Upper lobe of left lung (tissue), 6 donors: ENCODE data around the gene SLC12A1. TPM values are rescaled to one million over a fixed set of nuclear protein-coding genes. Genes with fewer than 3 reads are reported as not detected.

ENCODE experiments used
- ATAC-seq, 2 donors: fragments of 200-7000 bp; cut with Tn5 transposase; one replicate each; pipeline ENCODE4 v1.9.1; 2022; ENCODE audit warnings: mild to moderate bottlenecking in 2 of 2, moderate library complexity in 2 of 2; ENCODE audit not compliant: low FRiP score in 2 of 2
- DNase-seq, 2 donors: peaks; one replicate each; pipeline ENCODE4 v3.0.0-alpha.2; 2019 to 2020
- H3K27ac ChIP-seq, 4 donors: fragments of 200-600 bp; sonication (generic); one replicate each; pipeline ENCODE4 v1.5.1; 2016 to 2019
- H3K27me3 ChIP-seq, 4 donors: fragments of 200-600 bp; sonication (generic); one replicate each; pipeline ENCODE4 v1.5.1; 2017 to 2019
- H3K36me3 ChIP-seq, 4 donors: fragments of 200-600 bp; sonication (generic); one replicate each; pipeline ENCODE4 v1.5.1; 2016 to 2019
- H3K4me1 ChIP-seq, 4 donors: fragments of 200-600 bp; sonication (generic); one replicate each; pipeline ENCODE4 v1.5.1; 2018 to 2019
- H3K4me3 ChIP-seq, 4 donors: fragments of 200-600 bp; sonication (generic); one replicate each; pipeline ENCODE4 v1.5.1; 2017 to 2019; ENCODE audit warnings: mild to moderate bottlenecking in 2 of 4, moderate library complexity in 1 of 4
- H3K9me3 ChIP-seq, 4 donors: fragments of 200-600 bp; sonication (generic); one replicate each; pipeline ENCODE4 v1.5.1; 2018 to 2019
- EP300 ChIP-seq, 4 donors: sonication (generic); formaldehyde crosslinking; IDR thresholded peaks; one replicate each; pipeline ENCODE4 v1.5.1; 2017; ENCODE audit warnings: antibody characterized with exemption in 4 of 4, control low read depth in 2 of 4
- POLR2A ChIP-seq, 4 donors: fragments of 450-650 bp; IDR thresholded peaks; one replicate each; pipeline ENCODE4 v1.5.1; 2016 to 2017; ENCODE audit warnings: antibody characterized with exemption in 4 of 4, mild to moderate bottlenecking in 2 of 4
- POLR2AphosphoS5 ChIP-seq, 2 donors: sonication (generic); formaldehyde crosslinking; IDR thresholded peaks; one replicate each; pipeline ENCODE4 v1.5.1; 2017; ENCODE audit warnings: antibody characterized with exemption in 2 of 2
- WGBS, 2 donors: methylation state at CpG; one replicate each; pipeline ENCODE4 v1.1.5; 2017 to 2018; 5-methylcytosine and 5-hydroxymethylcytosine counted together
- total RNA-seq, 6 donors: library from RNA; depleted of rRNA in 4 of 6; stranded (reverse); fragments of >200 nt in 4 of 6; gene quantifications; one replicate each; pipeline versions ENCODE4 v1.1.0 to v1.2.1, GENCODE V29; 2016 to 2021
- TF ChIP-seq, protein P1 (sequence below), 6 experiments: fragments of 450-650 bp in 4 of 6; fragments of 200-600 bp in 2 of 6; sonication (generic) in 2 of 6; IDR thresholded peaks; one replicate each; pipeline ENCODE4 v1.5.1; 2016 to 2019; ENCODE audit warnings: antibody characterized with exemption in 6 of 6
- donor health status: DM: no; HTN: no; CAD: no; lungs with moderate emphysema.
- donor health status: DM: no; HTN: yes; CAD: no; lungs with severe emphysema.

SLC12A1 gene
- total RNA-seq, 6 donors from 2014 or later, result not detected

DNA sequence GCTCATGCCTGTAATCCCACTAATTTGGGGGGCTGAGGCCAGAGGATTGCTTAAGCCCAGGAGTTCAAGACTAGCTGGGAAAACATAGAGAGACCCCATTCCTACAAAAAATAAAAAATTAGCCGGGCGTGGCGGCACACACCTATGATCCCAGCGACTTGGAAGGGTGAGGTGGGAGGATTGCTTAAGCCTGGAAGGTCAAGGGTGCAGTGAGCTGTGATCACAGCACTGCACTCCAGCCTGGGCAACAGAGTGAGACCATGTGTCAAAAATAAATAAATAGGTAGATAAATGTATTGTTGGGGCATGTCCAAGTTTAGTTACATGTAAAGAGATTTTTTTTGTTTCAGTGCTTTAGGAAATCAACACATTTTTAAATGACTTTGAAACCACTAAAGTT lies 36.4 kb downstream of the SLC12A1 start:
- Histone ChIP-seq H3K27me3 (no peaks in the 10 kb centered on the region), H3K27ac (no peak overlapping the region), H3K36me3 (no peaks in the 10 kb centered on the region), H3K4me1 (no peaks in the 10 kb centered on the region), H3K4me3 (no peak overlapping the region), H3K9me3 (no peaks in the 10 kb centered on the region)
- 89 to 90% methylated on average over 4 of the region's 4 CpGs for WGBS, 2 donors
- no peak for ATAC-seq
- no peak for DNase-seq
- TF ChIP-seq, protein P1, sequence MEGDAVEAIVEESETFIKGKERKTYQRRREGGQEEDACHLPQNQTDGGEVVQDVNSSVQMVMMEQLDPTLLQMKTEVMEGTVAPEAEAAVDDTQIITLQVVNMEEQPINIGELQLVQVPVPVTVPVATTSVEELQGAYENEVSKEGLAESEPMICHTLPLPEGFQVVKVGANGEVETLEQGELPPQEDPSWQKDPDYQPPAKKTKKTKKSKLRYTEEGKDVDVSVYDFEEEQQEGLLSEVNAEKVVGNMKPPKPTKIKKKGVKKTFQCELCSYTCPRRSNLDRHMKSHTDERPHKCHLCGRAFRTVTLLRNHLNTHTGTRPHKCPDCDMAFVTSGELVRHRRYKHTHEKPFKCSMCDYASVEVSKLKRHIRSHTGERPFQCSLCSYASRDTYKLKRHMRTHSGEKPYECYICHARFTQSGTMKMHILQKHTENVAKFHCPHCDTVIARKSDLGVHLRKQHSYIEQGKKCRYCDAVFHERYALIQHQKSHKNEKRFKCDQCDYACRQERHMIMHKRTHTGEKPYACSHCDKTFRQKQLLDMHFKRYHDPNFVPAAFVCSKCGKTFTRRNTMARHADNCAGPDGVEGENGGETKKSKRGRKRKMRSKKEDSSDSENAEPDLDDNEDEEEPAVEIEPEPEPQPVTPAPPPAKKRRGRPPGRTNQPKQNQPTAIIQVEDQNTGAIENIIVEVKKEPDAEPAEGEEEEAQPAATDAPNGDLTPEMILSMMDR (IDR thresholded peaks at IDR 0.05), result no peak
- no peak for TF ChIP-seq EP300 (IDR thresholded peaks at IDR 0.05)
- TF ChIP-seq POLR2A (IDR thresholded peaks at IDR 0.05), result no peak
- no peak for TF ChIP-seq POLR2AphosphoS5 (IDR thresholded peaks at IDR 0.05)

DNA sequence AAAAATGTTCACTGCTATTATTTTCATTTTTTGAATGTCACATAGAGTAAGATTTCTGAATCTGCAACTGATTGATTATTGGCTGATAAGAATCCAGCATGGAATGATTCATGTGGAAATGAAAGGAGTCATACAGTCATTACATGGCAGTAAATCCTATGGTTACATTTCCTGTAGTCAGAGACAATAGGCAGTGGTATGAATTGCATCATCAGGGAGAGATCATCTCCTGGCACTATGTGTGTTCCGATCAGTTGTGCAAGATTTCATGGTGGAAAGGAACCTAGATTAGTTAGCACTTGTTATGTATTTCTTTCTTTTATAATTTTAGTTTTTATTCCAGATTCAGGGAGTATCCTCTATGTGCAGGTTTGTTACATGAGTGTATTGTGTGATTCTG lies 38.8 kb downstream of the SLC12A1 start:
- no peaks in the 10 kb centered on the region for H3K4me1 ChIP-seq
- ATAC-seq, result no peak

DNA sequence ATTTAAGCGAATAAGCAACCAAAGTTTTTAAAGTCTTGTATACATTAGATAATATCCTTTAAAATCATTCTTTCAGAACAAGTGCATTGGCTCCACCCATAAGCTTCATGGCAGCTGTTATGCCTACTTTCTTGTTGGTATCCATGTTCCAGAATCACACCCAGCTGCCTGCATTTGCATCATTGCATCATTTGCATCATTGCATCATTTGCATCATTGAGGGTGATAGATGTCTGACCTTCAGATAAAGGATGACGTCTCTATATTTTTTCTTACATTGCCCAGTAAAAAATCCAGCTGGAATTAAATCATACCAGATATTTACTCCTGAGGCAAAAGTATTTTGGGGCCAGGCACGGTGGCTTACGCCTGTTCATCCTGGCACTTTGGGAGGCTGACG lies 42.3 kb downstream of the SLC12A1 start:
- ATAC-seq (no peak), DNase-seq (no peak)
- Histone ChIP-seq H3K4me1 (no peaks in the 10 kb centered on the region), H3K9me3 (no peaks in the 10 kb centered on the region), H3K36me3 (no peaks in the 10 kb centered on the region), H3K27ac (no peak overlapping the region), H3K4me3 (no peak overlapping the region), H3K27me3 (no peaks in the 10 kb centered on the region)
- no peak for TF ChIP-seq EP300 (IDR thresholded peaks at IDR 0.05)
- no peak for TF ChIP-seq POLR2A (IDR thresholded peaks at IDR 0.05)
- TF ChIP-seq, protein P1 (IDR thresholded peaks at IDR 0.05), result no peak
- WGBS, 2 donors, result 88 to 89% methylated on average over 5 of the region's 5 CpGs

More for the DNA sequence above, 38.8 kb downstream of the SLC12A1 start:
- 80 to 92% methylated on average over 1 of the region's 1 CpG for WGBS, 2 donors
- Histone ChIP-seq H3K27me3 (no peaks in the 10 kb centered on the region), H3K36me3 (no peaks in the 10 kb centered on the region), H3K4me3 (no peak overlapping the region), H3K27ac (no peak overlapping the region), H3K9me3 (no peaks in the 10 kb centered on the region)
- DNase-seq, result no peak
- no peak for TF ChIP-seq POLR2A (IDR thresholded peaks at IDR 0.05)
- TF ChIP-seq, protein P1 (IDR thresholded peaks at IDR 0.05), result no peak
- no peak for TF ChIP-seq POLR2AphosphoS5 (IDR thresholded peaks at IDR 0.05)
- TF ChIP-seq EP300 (IDR thresholded peaks at IDR 0.05), result no peak

DNA sequence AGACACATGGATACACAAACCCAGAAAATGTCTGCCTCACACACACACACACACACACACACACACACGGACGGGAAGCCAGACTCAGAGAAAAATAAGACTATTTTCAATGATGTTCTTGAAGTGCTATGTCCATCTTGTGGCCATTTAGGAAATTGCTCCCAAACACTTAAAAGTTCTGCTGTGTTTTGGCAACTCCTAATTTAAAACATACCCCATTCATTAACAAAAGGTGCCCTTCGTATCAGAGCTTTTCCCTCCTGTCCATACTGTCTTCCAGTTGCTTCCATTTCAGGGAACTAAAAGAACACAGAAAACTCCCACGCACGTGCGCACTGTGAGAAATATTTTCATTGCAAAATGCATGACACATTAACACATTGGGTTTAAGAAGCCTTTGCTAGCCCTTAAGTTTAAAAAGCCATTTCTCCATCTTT lies 44.6 kb downstream of the SLC12A1 start:
- no peak for TF ChIP-seq POLR2A (IDR thresholded peaks at IDR 0.05)
- TF ChIP-seq POLR2AphosphoS5 (IDR thresholded peaks at IDR 0.05), result no peak
- no peak for TF ChIP-seq EP300 (IDR thresholded peaks at IDR 0.05)
- TF ChIP-seq, protein P1 (IDR thresholded peaks at IDR 0.05), result peak; percentile 33 to 73 (median 56)
- Histone ChIP-seq H3K4me3 (no peak overlapping the region), H3K36me3 (no peaks in the 10 kb centered on the region), H3K27me3 (no peaks in the 10 kb centered on the region), H3K9me3 (no peaks in the 10 kb centered on the region), H3K4me1 (no peaks in the 10 kb centered on the region), H3K27ac (no peak overlapping the region)
- DNase-seq, result no peak
- ATAC-seq, result peak in 1 of 2 donors; percentile 71
- 39 to 43% methylated on average over 6 of the region's 6 CpGs for WGBS, 2 donors

DNA sequence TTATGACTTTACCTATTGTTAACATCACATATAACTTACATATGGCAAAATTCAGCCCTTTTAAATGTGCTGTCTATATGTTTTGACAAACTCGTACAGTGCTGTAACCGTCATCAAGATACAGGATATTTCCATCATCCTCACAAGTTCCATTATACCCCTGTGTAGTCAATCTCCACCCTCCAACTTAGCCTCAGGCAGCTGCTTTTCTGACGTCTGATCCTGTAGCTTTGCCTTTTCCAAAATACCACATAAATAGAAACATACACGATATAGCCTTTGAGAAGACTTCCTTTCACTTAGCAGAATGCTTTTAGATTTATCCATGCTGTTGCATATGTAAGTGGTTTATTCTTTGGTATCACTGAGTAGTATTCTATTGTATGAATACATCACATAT lies 47.1 kb downstream of the SLC12A1 start:
- Histone ChIP-seq H3K9me3 (no peaks in the 10 kb centered on the region), H3K4me1 (no peaks in the 10 kb centered on the region), H3K27me3 (no peaks in the 10 kb centered on the region), H3K27ac (no peak overlapping the region), H3K36me3 (no peaks in the 10 kb centered on the region), H3K4me3 (no peak overlapping the region)
- TF ChIP-seq POLR2A (IDR thresholded peaks at IDR 0.05) (no peak), EP300 (IDR thresholded peaks at IDR 0.05) (no peak), POLR2AphosphoS5 (IDR thresholded peaks at IDR 0.05) (no peak)
- TF ChIP-seq, protein P1 (IDR thresholded peaks at IDR 0.05), result no peak
- ATAC-seq, result no peak
- WGBS, 2 donors, result 70% methylated on average over 4 of the region's 4 CpGs
- DNase-seq, result no peak
